Hematopoietic multipotent progenitor cell treated with erythropoietin and hydrocortisone succinate and interleukin-3 and kit ligand, for 15 days (in vitro differentiated cells): ENCODE results near the gene MRPL49.

Source experiments
- DNase-seq: peaks from one replicate; pipeline ENCODE4 v3.0.0-alpha.2; 2015; ENCODE audit warnings: low spot score

MRPL49 gene

GRCh38 chr11:65102142-65103095 lies 19.7 kb upstream of the MRPL49 start:
- no peak for DNase-seq

- no peak for DNase-seq
Observed at GRCh38 chr11:65103476-65103875, 18.6 kb upstream of the MRPL49 start.

GRCh38 chr11:65104628-65105027 lies 17.5 kb upstream of the MRPL49 start:
- no peak for DNase-seq

- no peak for DNase-seq
Observed at GRCh38 chr11:65107078-65107477, 15.0 kb upstream of the MRPL49 start.

GRCh38 chr11:65107751-65108468 lies 14.2 kb upstream of the MRPL49 start:
- no peak for DNase-seq

- DNase-seq, result no peak
Observed at GRCh38 chr11:65108469-65109123, 13.5 kb upstream of the MRPL49 start.

- DNase-seq, result no peak
Observed at GRCh38 chr11:65109231-65110198, 12.6 kb upstream of the MRPL49 start.

GRCh38 chr11:65110354-65110861 lies 11.7 kb upstream of the MRPL49 start:
- DNase-seq, result peak; percentile 90

- DNase-seq, result no peak
Observed at GRCh38 chr11:65111159-65111743, 10.9 kb upstream of the MRPL49 start.

GRCh38 chr11:65111744-65112545 lies 10.2 kb upstream of the MRPL49 start, which contains the start of gene TM7SF2:
Gene TM7SF2, plus strand, starts transcription at chr11:65111872. Its CDS starts 144 bp downstream, at chr11:65112016.
- DNase-seq, result peak; percentile 96

- peak; percentile 72 for DNase-seq
Observed at GRCh38 chr11:65112546-65113360, 9.4 kb upstream of the MRPL49 start.

- DNase-seq, result peak; percentile 38
Observed at GRCh38 chr11:65113361-65113756, 8.8 kb upstream of the MRPL49 start.

GRCh38 chr11:65113839-65114238 lies 8.3 kb upstream of the MRPL49 start:
- peak; percentile 63 for DNase-seq

- no peak for DNase-seq
Observed at GRCh38 chr11:65114538-65115171, 7.5 kb upstream of the MRPL49 start.

GRCh38 chr11:65115361-65116082 lies 6.6 kb upstream of the MRPL49 start:
- DNase-seq, result no peak

- DNase-seq, result peak; percentile 28
Observed at GRCh38 chr11:65116370-65117205, 5.5 kb upstream of the MRPL49 start.
